Mesenchymal stem cell (in vitro differentiated cells and primary cell): Measurements from ENCODE around the gene UGGT2.

Source experiments
- DNase-seq: peaks from one replicate; pipeline ENCODE4 v3.0.0-alpha.2; 2013
- H2AFZ ChIP-seq: one replicate; pipeline ENCODE4 v1.6.1; 2013; ENCODE audit warnings: low read depth, mild to moderate bottlenecking, control low read depth, inconsistent platforms, low read length, moderate library complexity
- H2AK5ac ChIP-seq: 2 replicates; pipeline ENCODE4 v1.6.1; 2013; ENCODE audit warnings: low read length, moderate library complexity, mild to moderate bottlenecking, inconsistent platforms; ENCODE audit not compliant: severe bottlenecking
- H2BK120ac ChIP-seq: one replicate; pipeline ENCODE4 v1.6.1; 2013; ENCODE audit warnings: low read depth, mild to moderate bottlenecking, inconsistent platforms, low read length, moderate library complexity
- H2BK12ac ChIP-seq, 2 experiments: one replicate each; pipeline ENCODE4 v1.6.1; 2013; ENCODE audit warnings: inconsistent platforms in 2 of 2, low read length in 2 of 2, mild to moderate bottlenecking in 2 of 2, moderate library complexity in 2 of 2, control low read depth in 1 of 2
- H2BK15ac ChIP-seq: one replicate; pipeline ENCODE4 v1.6.1; 2013; ENCODE audit warnings: mild to moderate bottlenecking, low read depth, inconsistent platforms; ENCODE audit not compliant: poor library complexity, severe bottlenecking
- H2BK5ac ChIP-seq: 2 replicates; pipeline ENCODE4 v1.6.1; 2013; ENCODE audit warnings: low read depth, mild to moderate bottlenecking, low read length, control low read depth, inconsistent platforms; ENCODE audit not compliant: poor library complexity, severe bottlenecking
- H3K14ac ChIP-seq, 2 experiments: one replicate each; pipeline ENCODE4 v1.6.1; 2013; ENCODE audit warnings: inconsistent platforms in 2 of 2, low read length in 2 of 2, control low read depth in 1 of 2, mild to moderate bottlenecking in 1 of 2, moderate library complexity in 1 of 2
- H3K18ac ChIP-seq, 2 experiments: one replicate each; pipeline ENCODE4 v1.6.1; 2013; ENCODE audit warnings: inconsistent platforms in 2 of 2, low read length in 2 of 2, control low read depth in 1 of 2, low read depth in 1 of 2, mild to moderate bottlenecking in 1 of 2
- H3K23ac ChIP-seq, 2 experiments: one replicate each; pipeline ENCODE4 v1.6.1; 2013; ENCODE audit warnings: inconsistent platforms in 2 of 2, low read length in 2 of 2, mild to moderate bottlenecking in 2 of 2, moderate library complexity in 2 of 2, control low read depth in 1 of 2
- H3K27ac ChIP-seq: 2 replicates; pipeline ENCODE4 v1.5.1; 2013; ENCODE audit warnings: mild to moderate bottlenecking, moderate library complexity, low read length, control low read depth, inconsistent platforms; ENCODE audit not compliant: poor library complexity, severe bottlenecking
- H3K27me3 ChIP-seq, 2 experiments: 2 replicates each; pipeline versions ENCODE4 v1.6.1 to v1.7.0; 2013; ENCODE audit warnings: low read length in 2 of 2, mild to moderate bottlenecking in 2 of 2, moderate library complexity in 2 of 2, control low read depth in 1 of 2, inconsistent platforms in 1 of 2; ENCODE audit not compliant: control insufficient read depth in 1 of 2, insufficient read depth in 1 of 2
- H3K36me3 ChIP-seq, 2 experiments: 2 replicates each; pipeline versions ENCODE4 v1.6.1 to v1.7.0; 2013; ENCODE audit warnings: low read length in 2 of 2, control low read depth in 1 of 2, inconsistent platforms in 1 of 2, low read depth in 1 of 2, mild to moderate bottlenecking in 1 of 2; ENCODE audit not compliant: insufficient read depth in 2 of 2, control insufficient read depth in 1 of 2
- H3K4ac ChIP-seq, 2 experiments: one replicate each; pipeline ENCODE4 v1.6.1; 2013; ENCODE audit warnings: inconsistent platforms in 2 of 2, low read length in 2 of 2, mild to moderate bottlenecking in 2 of 2, moderate library complexity in 2 of 2, control low read depth in 1 of 2, low read depth in 1 of 2
- H3K4me1 ChIP-seq: 2 replicates; pipeline ENCODE4 v1.6.1; 2013; ENCODE audit warnings: low read depth, low read length, control low read depth; ENCODE audit not compliant: control insufficient read depth, insufficient read depth
- H3K4me2 ChIP-seq: 2 replicates; pipeline ENCODE4 v1.6.1; 2013; ENCODE audit warnings: low read length, mild to moderate bottlenecking, inconsistent platforms; ENCODE audit not compliant: poor library complexity, severe bottlenecking
- H3K4me3 ChIP-seq, 2 experiments: 2 replicates each; pipeline versions ENCODE4 v1.5.1 to v1.7.0; 2013; ENCODE audit warnings: low read length in 2 of 2, mild to moderate bottlenecking in 2 of 2, control low read depth in 1 of 2, low read depth in 1 of 2; ENCODE audit not compliant: insufficient read depth in 1 of 2
- H3K79me1 ChIP-seq: replicated peaks from 2 replicates; pipeline ENCODE4 v1.6.1; 2013; ENCODE audit warnings: mild to moderate bottlenecking, control low read depth, low read length, inconsistent platforms; ENCODE audit not compliant: poor library complexity, severe bottlenecking
- H3K9ac ChIP-seq: 2 replicates; pipeline ENCODE4 v1.7.0; 2013; ENCODE audit warnings: mild to moderate bottlenecking, low read length, moderate library complexity
- H3K9me3 ChIP-seq: 2 replicates; pipeline ENCODE4 v1.7.0; 2013; ENCODE audit warnings: mild to moderate bottlenecking, low read length; ENCODE audit not compliant: control insufficient read depth
- H4K8ac ChIP-seq: one replicate; pipeline ENCODE4 v1.6.1; 2013; ENCODE audit warnings: inconsistent platforms, mild to moderate bottlenecking, low read length, moderate library complexity
- H4K91ac ChIP-seq: one replicate; pipeline ENCODE4 v1.6.1; 2013; ENCODE audit warnings: mild to moderate bottlenecking, low read length, inconsistent platforms
- WGBS: methylation state at CpG from one replicate; pipeline ENCODE4 v1.1.7; 2013; ENCODE audit warnings: mixed read lengths; 5-methylcytosine and 5-hydroxymethylcytosine counted together

UGGT2 gene

DNA sequence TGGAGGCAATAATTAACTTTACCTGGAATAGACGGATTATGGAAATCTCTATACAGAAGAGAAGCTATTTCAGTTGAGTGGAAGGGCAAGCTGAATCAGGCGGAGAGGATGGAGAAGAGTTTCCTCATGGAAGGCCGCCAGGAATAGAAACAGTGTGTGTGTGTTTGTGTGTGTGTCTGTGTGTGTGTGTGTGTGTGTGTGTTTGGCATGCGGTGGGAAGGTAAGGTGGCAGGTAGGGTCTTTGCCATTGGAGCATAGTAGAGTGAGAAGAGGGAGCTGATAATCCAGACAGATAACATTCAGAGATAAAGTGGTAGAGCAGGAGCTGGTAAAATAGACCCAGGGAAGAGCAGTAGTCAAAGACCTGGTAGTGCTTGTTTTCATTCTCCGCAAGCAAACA lies 27.5 kb upstream of the UGGT2 start:
- no peak overlapping the region for H3K9ac ChIP-seq
- no peak overlapping the region for H3K4me2 ChIP-seq
- H3K9me3 ChIP-seq: no peaks in the 10 kb centered on the region
- H2BK120ac ChIP-seq: no peak overlapping the region
- no peak for DNase-seq
- H3K4me3 ChIP-seq: no peak overlapping the region
- no peak overlapping the region for H3K27ac ChIP-seq
- no peak overlapping the region for H3K14ac ChIP-seq
- H3K4ac ChIP-seq: no peak overlapping the region
- no peak overlapping the region for H2BK5ac ChIP-seq
- H3K4me1 ChIP-seq: no peaks in the 10 kb centered on the region
- no peak overlapping the region for H3K18ac ChIP-seq
- H2AFZ ChIP-seq: no peak overlapping the region
- H2BK15ac ChIP-seq: no peak overlapping the region
- H3K79me1 ChIP-seq: no peaks in the 10 kb centered on the region
- H3K27me3 ChIP-seq: peaks cover 5 to 17% of the 10 kb centered on the region in 2 experiments
- H4K91ac ChIP-seq: no peak overlapping the region
- H2AK5ac ChIP-seq: no peak overlapping the region
- no peak overlapping the region for H4K8ac ChIP-seq
- H2BK12ac ChIP-seq: no peak overlapping the region
- WGBS: 90% methylated on average over 5 of the region's 5 CpGs
- H3K36me3 ChIP-seq: no peaks in the 10 kb centered on the region
- H3K23ac ChIP-seq: no peak overlapping the region

DNA sequence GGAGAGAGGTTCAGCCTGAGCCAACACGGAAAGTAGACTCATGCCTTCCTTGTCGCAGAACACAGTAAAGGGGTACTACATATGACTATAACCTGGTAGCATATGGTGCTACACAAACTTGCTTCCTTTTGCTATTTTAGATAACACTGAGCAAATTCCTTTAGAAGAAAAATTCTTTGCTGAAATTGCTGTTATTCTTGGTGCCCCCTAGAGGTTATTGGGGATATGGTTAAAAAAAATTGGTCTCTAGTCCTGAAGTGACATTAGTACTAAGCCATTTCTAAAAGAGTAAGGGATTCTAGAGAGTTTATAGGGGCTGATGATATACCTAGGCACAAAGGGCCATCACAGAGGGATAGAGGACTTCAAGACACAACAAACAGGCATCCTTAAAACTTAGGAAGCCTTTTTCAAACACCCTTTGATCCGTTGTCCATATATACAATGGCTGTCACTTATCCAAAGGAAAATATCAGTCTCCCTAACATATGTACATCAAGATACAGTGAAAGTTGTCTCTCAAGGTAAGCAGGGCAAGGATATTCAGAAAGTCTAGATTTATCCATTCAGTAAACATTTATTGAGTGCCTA lies 22.8 kb upstream of the UGGT2 start:
- no peaks in the 10 kb centered on the region for H3K36me3 ChIP-seq
- no peak overlapping the region for H2BK120ac ChIP-seq
- no peak overlapping the region for H2BK15ac ChIP-seq
- H3K79me1 ChIP-seq: no peaks in the 10 kb centered on the region
- H3K4me1 ChIP-seq: no peaks in the 10 kb centered on the region
- WGBS: 78% methylated on average over 2 of the region's 3 CpGs
- peaks cover 0 to 19% of the 10 kb centered on the region in 2 experiments for H3K27me3 ChIP-seq
- no peak overlapping the region for H3K9ac ChIP-seq
- no peak overlapping the region for H3K4me2 ChIP-seq
- no peak overlapping the region for H3K27ac ChIP-seq
- H3K14ac ChIP-seq: no peak overlapping the region
- H3K4ac ChIP-seq: no peak overlapping the region
- no peak overlapping the region for H3K18ac ChIP-seq
- H2BK12ac ChIP-seq: no peak overlapping the region
- H4K91ac ChIP-seq: no peak overlapping the region
- H2AK5ac ChIP-seq: no peak overlapping the region
- no peaks in the 10 kb centered on the region for H3K9me3 ChIP-seq
- no peak overlapping the region for H3K4me3 ChIP-seq
- peak; percentile 30 for DNase-seq
- H4K8ac ChIP-seq: no peak overlapping the region
- H2AFZ ChIP-seq: no peak overlapping the region
- no peak overlapping the region for H3K23ac ChIP-seq
- H2BK5ac ChIP-seq: no peak overlapping the region

GRCh38 chr13:96072392-96072791 lies 19.2 kb upstream of the UGGT2 start:
- Histone ChIP-seq H2AFZ (no peak overlapping the region), H4K8ac (no peak overlapping the region), H2AK5ac (no peak overlapping the region), H3K18ac (no peak overlapping the region), H3K4ac (no peak overlapping the region), H2BK120ac (no peak overlapping the region), H3K36me3 (no peaks in the 10 kb centered on the region), H2BK12ac (no peak overlapping the region), H3K23ac (no peak overlapping the region), H3K4me1 (no peaks in the 10 kb centered on the region), H3K27ac (no peak overlapping the region), H3K9ac (no peak overlapping the region), H3K4me3 (no peak overlapping the region), H3K4me2 (no peak overlapping the region), H3K14ac (no peak overlapping the region), H3K9me3 (no peaks in the 10 kb centered on the region), H2BK15ac (no peak overlapping the region), H2BK5ac (no peak overlapping the region), H4K91ac (no peak overlapping the region), H3K79me1 (no peaks in the 10 kb centered on the region), H3K27me3 (peaks cover 3 to 20% of the 10 kb centered on the region in 2 experiments)
- WGBS: 100% methylated on average over 2 of the region's 3 CpGs
- DNase-seq: no peak

- peaks cover 3 to 13% of the 10 kb centered on the region in 2 experiments for H3K27me3 ChIP-seq
- H2BK15ac ChIP-seq: no peak overlapping the region
- H3K9me3 ChIP-seq: no peaks in the 10 kb centered on the region
- H2AK5ac ChIP-seq: no peak overlapping the region
- no peak overlapping the region for H2BK120ac ChIP-seq
- no peak overlapping the region for H3K4ac ChIP-seq
- H3K79me1 ChIP-seq: no peaks in the 10 kb centered on the region
- no peak overlapping the region for H4K8ac ChIP-seq
- no peak overlapping the region for H3K9ac ChIP-seq
- H3K4me2 ChIP-seq: no peak overlapping the region
- no peaks in the 10 kb centered on the region for H3K4me1 ChIP-seq
- no peak for DNase-seq
- no peak overlapping the region for H2BK5ac ChIP-seq
- no peak overlapping the region for H2AFZ ChIP-seq
- H3K14ac ChIP-seq: no peak overlapping the region
- no peaks in the 10 kb centered on the region for H3K36me3 ChIP-seq
- no peak overlapping the region for H3K27ac ChIP-seq
- H3K23ac ChIP-seq: no peak overlapping the region
- H3K18ac ChIP-seq: no peak overlapping the region
- H2BK12ac ChIP-seq: no peak overlapping the region
- no peak overlapping the region for H3K4me3 ChIP-seq
- 88% methylated on average over 4 of the region's 6 CpGs for WGBS
- H4K91ac ChIP-seq: no peak overlapping the region
Observed at GRCh38 chr13:96071504-96071903, 18.3 kb upstream of the UGGT2 start.
